ENCODE measurements around the gene RESF1. TPM values are rescaled to one million over a fixed set of nuclear protein-coding genes. Genes with fewer than 3 reads are reported as not detected.

RESF1 gene
- total RNA-seq: 50.8 and 69.9 TPM in 2 replicates

GRCh38 chr12:31959161-31959700 is at the start of gene RESF1:
RESF1 (plus strand) TSS chr12:31959415; CDS start chr12:31980956, 21,541 bp downstream.

Other genes with a start within 250 kb of the RESF1 start
- gene AMN1, start 230.4 kb upstream of the RESF1 start, total RNA-seq: 5.6 and 7.6 TPM in 2 replicates
- 8.3 and 8.9 TPM in 2 replicates for gene BICD1, start 147.4 kb downstream of the RESF1 start, total RNA-seq

All from cardiac ventricle fibroblast (primary cell).